ENCODE measurements around the gene ANKRD1.
"Not testable (repeated sequence)": the region's sequence is repeated elsewhere in the genome, so short reads cannot be mapped to it uniquely, and the experiment has no call there.

The ANKRD1 gene

DNA sequence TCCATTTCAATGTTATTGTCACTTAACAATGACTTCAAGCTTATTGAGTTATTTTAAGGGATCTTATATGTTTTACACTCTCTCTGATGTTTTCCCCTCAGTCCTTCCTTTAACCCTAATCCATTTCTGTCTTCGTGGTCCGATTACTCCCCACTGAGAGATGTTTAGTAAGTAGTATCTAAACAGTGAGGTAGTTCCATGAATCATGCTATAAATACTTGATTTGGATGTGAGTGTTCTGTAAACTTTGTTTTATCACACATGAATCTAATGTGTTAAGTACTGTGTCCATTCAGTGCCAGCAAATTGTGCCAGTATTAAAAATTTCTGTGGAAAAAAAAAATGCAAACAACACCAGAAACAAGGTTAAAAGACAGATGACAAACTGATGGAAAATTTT lies 30.5 kb downstream of the ANKRD1 start:
- no peak for DNase-seq (ENCODE audit: low spot score)
- in situ Hi-C loops (cut with MboI; ENCODE audit: low sequenced_read_pairs, unreplicated experiment) = no loop called here
- TF ChIP-seq, protein P1, sequence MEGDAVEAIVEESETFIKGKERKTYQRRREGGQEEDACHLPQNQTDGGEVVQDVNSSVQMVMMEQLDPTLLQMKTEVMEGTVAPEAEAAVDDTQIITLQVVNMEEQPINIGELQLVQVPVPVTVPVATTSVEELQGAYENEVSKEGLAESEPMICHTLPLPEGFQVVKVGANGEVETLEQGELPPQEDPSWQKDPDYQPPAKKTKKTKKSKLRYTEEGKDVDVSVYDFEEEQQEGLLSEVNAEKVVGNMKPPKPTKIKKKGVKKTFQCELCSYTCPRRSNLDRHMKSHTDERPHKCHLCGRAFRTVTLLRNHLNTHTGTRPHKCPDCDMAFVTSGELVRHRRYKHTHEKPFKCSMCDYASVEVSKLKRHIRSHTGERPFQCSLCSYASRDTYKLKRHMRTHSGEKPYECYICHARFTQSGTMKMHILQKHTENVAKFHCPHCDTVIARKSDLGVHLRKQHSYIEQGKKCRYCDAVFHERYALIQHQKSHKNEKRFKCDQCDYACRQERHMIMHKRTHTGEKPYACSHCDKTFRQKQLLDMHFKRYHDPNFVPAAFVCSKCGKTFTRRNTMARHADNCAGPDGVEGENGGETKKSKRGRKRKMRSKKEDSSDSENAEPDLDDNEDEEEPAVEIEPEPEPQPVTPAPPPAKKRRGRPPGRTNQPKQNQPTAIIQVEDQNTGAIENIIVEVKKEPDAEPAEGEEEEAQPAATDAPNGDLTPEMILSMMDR (IDR thresholded peaks at IDR 0.05; ENCODE audit: borderline replicate concordance, control extremely low read depth, extremely low read depth, insufficient read depth, missing control alignments) = no peak

DNA sequence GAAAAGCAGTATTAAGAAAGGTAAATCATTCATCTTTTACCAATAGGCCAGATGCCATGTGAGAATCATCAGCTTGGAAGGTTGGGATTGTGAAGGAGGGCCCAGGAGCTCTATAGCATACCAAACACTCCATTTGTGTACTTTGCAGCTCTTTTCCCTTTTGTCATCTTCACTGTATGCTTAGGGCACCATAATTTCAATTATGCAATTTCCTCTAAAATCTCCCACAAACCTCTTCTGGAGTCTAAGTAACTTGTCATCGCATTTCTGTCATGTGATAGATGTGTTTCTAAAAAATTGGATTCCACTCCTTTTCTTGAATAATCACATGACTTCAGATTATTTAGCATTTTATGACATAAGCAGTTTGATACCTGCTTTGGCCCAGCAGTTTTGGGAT lies 31.3 kb downstream of the ANKRD1 start:
- TF ChIP-seq, protein P1 (IDR thresholded peaks at IDR 0.05; ENCODE audit: borderline replicate concordance, control extremely low read depth, extremely low read depth, insufficient read depth, missing control alignments) = no peak
- in situ Hi-C loops (cut with MboI; ENCODE audit: low sequenced_read_pairs, unreplicated experiment) = no loop called here

DNA sequence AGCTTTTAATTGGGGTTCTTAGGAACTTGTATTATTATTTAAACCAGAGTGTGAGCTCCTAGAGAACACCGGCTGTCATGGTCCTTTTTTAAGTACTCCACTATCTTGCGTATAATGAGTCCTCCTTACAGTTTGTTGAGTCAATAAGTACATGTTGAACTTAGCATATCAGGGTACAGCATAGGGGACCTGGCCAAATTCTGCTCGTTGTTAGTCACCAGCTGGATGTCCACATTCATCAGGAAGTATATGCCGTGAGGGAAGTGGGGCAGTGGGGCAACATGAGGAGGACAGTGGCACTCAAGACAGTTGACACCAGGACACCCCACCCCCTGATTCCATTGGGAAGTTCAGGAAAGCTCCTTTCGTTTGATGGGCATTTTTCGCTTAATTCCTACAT lies 32.5 kb downstream of the ANKRD1 start:
- no peak for DNase-seq (ENCODE audit: low spot score)
- TF ChIP-seq, protein P1 (IDR thresholded peaks at IDR 0.05; ENCODE audit: borderline replicate concordance, control extremely low read depth, extremely low read depth, insufficient read depth, missing control alignments) = no peak
- in situ Hi-C loops (cut with MboI; ENCODE audit: low sequenced_read_pairs, unreplicated experiment) = no loop called here

More for the DNA sequence above, 31.3 kb downstream of the ANKRD1 start:
- DNase-seq (ENCODE audit: low spot score) = no peak

DNA sequence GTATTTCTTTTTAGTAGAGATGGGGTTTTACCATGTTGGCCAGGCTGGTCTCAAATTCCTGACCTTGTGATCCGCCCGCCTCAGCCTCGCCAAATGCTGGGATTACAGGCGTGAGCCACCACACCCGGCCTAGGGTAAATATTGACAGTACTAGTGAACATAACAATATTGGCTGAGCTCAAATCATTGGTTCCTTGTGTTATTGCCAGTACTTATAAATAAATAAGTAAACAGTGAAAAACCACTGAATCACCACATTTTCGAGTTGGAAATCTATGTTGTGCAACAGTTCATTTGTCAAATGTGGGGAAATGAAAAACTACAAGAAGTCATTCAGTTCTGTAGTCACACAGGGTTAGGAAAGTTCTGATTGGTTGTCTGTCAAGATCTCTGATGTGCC lies 33.3 kb downstream of the ANKRD1 start:
- in situ Hi-C loops (cut with MboI; ENCODE audit: low sequenced_read_pairs, unreplicated experiment) = no loop called here
- no peak for DNase-seq (ENCODE audit: low spot score)
- TF ChIP-seq, protein P1 (IDR thresholded peaks at IDR 0.05; ENCODE audit: borderline replicate concordance, control extremely low read depth, extremely low read depth, insufficient read depth, missing control alignments) = no peak

DNA sequence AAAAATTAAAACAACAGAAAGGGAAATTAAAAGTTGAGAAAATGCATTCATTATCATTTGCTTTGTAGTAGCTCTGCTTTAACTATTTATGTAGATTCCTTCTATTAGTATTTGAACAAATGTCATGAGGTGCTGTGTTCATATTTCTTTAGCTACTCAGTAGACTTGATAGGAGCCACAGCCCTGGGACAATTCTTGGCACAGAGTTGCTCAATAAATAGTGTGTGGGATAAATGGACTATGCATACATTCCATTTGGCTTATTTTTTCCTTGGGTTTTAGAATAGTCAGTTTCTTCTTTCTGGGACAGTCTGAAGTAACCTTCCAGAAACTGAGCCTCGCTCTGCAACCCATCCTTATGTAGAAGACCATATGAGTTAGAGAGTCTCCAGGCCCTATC lies 35.7 kb downstream of the ANKRD1 start:
- DNase-seq (ENCODE audit: low spot score) = no peak
- in situ Hi-C loops (cut with MboI; ENCODE audit: low sequenced_read_pairs, unreplicated experiment) = no loop called here
- TF ChIP-seq, protein P1 (IDR thresholded peaks at IDR 0.05; ENCODE audit: borderline replicate concordance, control extremely low read depth, extremely low read depth, insufficient read depth, missing control alignments) = no peak

DNA sequence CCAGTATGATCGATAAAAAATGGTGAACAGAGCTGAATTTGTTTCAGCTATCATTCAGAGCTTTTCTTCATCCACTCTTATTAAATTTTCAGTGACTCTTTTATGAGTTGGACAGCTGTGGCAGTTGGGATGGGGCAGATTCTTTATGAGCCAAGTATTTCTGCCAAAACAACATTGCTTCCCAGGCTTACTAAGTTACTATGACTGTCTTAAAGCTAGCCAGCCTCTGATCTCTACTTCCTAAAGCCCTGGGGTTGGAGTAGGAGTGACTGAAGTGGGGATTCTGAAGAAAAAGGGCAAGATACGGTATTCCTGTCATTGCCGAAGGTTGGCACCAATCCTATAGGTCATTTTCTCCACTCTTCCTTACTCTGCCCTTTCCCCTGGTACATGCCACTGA lies 36.5 kb downstream of the ANKRD1 start:
- DNase-seq (ENCODE audit: low spot score) = no peak
- in situ Hi-C loops (cut with MboI; ENCODE audit: low sequenced_read_pairs, unreplicated experiment) = no loop called here
- TF ChIP-seq, protein P1 (IDR thresholded peaks at IDR 0.05; ENCODE audit: borderline replicate concordance, control extremely low read depth, extremely low read depth, insufficient read depth, missing control alignments) = no peak

DNA sequence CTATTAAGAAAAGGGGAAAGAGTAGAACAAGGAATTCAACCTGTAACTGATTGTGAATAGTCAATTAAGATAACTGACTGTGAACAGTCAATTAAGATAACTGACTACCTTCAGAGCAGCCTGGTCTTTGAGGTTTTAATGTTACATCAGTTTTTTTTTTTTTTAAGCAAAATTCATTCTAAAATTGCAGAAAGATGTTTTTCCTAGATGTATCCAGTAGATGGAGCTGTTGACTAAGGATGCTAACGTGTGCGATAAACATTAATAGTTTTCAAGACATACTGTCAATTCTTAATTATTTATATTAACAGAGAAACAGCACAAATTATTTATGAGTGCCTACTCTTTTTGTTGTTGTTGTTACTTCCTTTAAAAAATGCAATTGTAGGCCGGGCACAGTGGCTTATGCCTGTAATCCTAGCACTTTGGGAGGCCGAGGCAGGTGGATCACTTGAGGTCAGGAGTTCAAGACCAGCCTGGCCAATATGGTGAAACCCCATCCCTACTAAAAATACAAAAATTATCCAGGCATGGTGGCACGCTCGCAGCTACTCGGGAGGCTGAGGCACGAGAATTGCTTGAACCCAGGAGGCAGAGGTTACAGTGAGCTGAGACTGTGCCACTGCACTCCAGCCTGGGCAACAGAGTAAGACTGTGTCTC lies 40.7 kb downstream of the ANKRD1 start:
- in situ Hi-C loops (cut with MboI; ENCODE audit: low sequenced_read_pairs, unreplicated experiment) = not testable (repeated sequence)
- DNase-seq (ENCODE audit: low spot score) = peak; percentile 41

Measured in GM13976 (cell line).